ENCODE data around the gene THYN1. TPM values are rescaled to one million over a fixed set of nuclear protein-coding genes. Genes with fewer than 3 reads are reported as not detected.

THYN1 gene
- total RNA-seq, 2 experiments from 2014 or later = 70.1 to 75.3 TPM

DNA sequence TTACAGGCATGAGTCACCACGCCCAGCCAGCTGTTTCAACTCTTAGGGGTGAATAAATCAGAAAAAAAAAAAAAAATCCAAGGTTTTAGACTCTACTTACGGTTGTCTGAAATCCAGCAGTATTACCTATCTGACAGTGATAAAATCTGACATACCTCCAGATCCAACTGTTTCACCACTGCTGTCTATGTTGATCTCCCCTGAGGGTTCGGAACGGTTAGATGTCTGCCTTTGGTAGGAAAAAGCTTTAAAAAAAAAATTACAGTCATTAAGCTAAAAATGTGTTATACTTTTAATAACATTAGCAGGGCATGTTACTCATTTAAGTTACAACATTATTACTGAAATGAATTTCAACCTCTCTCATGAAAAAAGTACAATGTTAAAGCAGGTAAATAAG, 50.5 kb downstream of the THYN1 start:
- TF ChIP-seq, protein P1, sequence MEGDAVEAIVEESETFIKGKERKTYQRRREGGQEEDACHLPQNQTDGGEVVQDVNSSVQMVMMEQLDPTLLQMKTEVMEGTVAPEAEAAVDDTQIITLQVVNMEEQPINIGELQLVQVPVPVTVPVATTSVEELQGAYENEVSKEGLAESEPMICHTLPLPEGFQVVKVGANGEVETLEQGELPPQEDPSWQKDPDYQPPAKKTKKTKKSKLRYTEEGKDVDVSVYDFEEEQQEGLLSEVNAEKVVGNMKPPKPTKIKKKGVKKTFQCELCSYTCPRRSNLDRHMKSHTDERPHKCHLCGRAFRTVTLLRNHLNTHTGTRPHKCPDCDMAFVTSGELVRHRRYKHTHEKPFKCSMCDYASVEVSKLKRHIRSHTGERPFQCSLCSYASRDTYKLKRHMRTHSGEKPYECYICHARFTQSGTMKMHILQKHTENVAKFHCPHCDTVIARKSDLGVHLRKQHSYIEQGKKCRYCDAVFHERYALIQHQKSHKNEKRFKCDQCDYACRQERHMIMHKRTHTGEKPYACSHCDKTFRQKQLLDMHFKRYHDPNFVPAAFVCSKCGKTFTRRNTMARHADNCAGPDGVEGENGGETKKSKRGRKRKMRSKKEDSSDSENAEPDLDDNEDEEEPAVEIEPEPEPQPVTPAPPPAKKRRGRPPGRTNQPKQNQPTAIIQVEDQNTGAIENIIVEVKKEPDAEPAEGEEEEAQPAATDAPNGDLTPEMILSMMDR (IDR thresholded peaks at IDR 0.05) = no peak
- H3K4me1 Mint-ChIP-seq (ENCODE audit: low read depth) = no peaks in the 10 kb centered on the region
- no peak overlapping the region for H3K27ac Mint-ChIP-seq
- intact Hi-C loops (cut with micrococcal nuclease) = no loop called here
- H3K4me3 Mint-ChIP-seq = no peak overlapping the region
- ChIA-PET CTCF (interaction anchor here (2.3 kb wide), 1 partner anchor 41 kb away, joined by 8 read pairs; no protein-coding TSS in a partner anchor), POLR2A (interaction anchor here (0.7 to 0.8 kb wide), 2 partner anchors 14 to 234 kb away, joined by 4 to 5 read pairs; no protein-coding TSS in a partner anchor)
- peaks cover 67% of the 10 kb centered on the region for H3K36me3 Mint-ChIP-seq (ENCODE audit: low read depth)
- H3K9me3 Mint-ChIP-seq = no peaks in the 10 kb centered on the region
- no peak for DNase-seq
- no peak for ATAC-seq
- no peaks in the 10 kb centered on the region for H3K27me3 Mint-ChIP-seq

DNA sequence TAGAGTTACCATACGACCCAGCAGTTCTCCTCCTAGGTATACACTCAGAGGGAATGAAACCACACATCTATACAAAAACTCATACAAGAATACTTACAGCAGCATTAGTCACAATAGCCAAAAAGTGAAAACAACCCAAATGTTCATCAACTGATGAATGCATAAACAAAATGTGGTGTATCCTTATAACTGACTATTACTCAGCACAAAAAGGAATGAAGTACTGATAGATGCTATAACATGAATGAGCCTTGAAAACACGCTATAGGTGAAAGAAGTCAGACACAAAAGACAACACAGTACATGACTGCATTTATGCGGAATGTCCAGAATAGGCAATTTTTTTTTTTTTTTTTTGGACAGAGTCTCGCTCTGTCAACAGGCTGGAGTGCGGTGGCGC, 52.5 kb downstream of the THYN1 start:
- H3K9me3 Mint-ChIP-seq = no peaks in the 10 kb centered on the region
- H3K4me3 Mint-ChIP-seq = no peak overlapping the region
- peaks cover 2% of the 10 kb centered on the region for H3K4me1 Mint-ChIP-seq (ENCODE audit: low read depth)
- DNase-seq = no peak
- ChIA-PET CTCF (interaction anchor here (1.1 kb wide), 1 partner anchor 8 kb away, joined by 4 read pairs; no protein-coding TSS in a partner anchor), POLR2A (no interaction called here)
- no peaks in the 10 kb centered on the region for H3K27me3 Mint-ChIP-seq
- intact Hi-C loops (cut with micrococcal nuclease) = no loop called here
- no peak overlapping the region for H3K27ac Mint-ChIP-seq
- ATAC-seq = no peak
- TF ChIP-seq, protein P1 (IDR thresholded peaks at IDR 0.05) = no peak
- H3K36me3 Mint-ChIP-seq (ENCODE audit: low read depth) = peaks cover 60% of the 10 kb centered on the region

DNA sequence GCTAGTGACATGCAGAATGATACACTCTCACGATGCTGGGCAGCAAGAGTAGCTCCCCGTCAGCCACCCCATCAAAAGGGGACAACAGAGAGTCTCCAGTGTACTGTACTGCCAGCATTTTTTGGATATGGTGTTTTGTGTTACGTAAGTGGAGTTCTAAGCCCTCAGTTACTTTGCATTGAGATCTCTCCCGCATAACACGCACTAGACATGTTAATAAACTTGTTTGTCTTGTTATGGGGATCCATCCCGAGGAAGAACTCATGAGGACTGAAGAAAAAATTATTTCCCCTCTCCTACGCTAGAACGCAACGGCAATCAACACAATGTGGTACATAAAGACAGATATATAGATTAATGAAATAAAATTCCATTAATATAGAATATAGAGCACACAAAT, 53.6 kb downstream of the THYN1 start:
- H3K27me3 Mint-ChIP-seq = no peaks in the 10 kb centered on the region
- H3K4me1 Mint-ChIP-seq (ENCODE audit: low read depth) = peaks cover 2% of the 10 kb centered on the region
- CTCF ChIA-PET = interaction anchor here (1.1 to 1.2 kb wide), 2 partner anchors 9 kb away, joined by 4 read pairs; no protein-coding TSS in a partner anchor
- no peak overlapping the region for H3K27ac Mint-ChIP-seq
- peaks cover 55% of the 10 kb centered on the region for H3K36me3 Mint-ChIP-seq (ENCODE audit: low read depth)
- H3K9me3 Mint-ChIP-seq = no peaks in the 10 kb centered on the region
- ATAC-seq (no peak), DNase-seq (no peak)
- TF ChIP-seq, protein P1 (IDR thresholded peaks at IDR 0.05) = no peak
- H3K4me3 Mint-ChIP-seq = no peak overlapping the region
- POLR2A ChIA-PET = interaction anchor here (0.6 to 1.3 kb wide), 2 partner anchors 23 to 43 kb away, joined by 3 read pairs; no protein-coding TSS in a partner anchor
- intact Hi-C loops (cut with micrococcal nuclease) = no loop called here

Other genes with a start within 250 kb of the THYN1 start
- gene JAM3, start 184.3 kb downstream of the THYN1 start, total RNA-seq = 10 to 100 TPM; 24.9 to 26.8 TPM
- gene NCAPD3, start 29.4 kb downstream of the THYN1 start, total RNA-seq = 100 to 1,000 TPM in 1 of 2 experiments, 10 to 100 TPM in 1; 98.4 to 102 TPM
- 10 to 100 TPM; 35.6 TPM for gene VPS26B, start 28.7 kb downstream of the THYN1 start, total RNA-seq
- 10 to 100 TPM; 13.1 to 13.8 TPM for gene ACAD8, start 216 bp upstream of the THYN1 start, total RNA-seq
- 10 to 100 TPM; 11.2 to 11.9 TPM for gene GLB1L3, start 23.0 kb upstream of the THYN1 start, total RNA-seq
- 1 to 10 TPM; 4.7 to 6.0 TPM for gene GLB1L2, start 78.6 kb upstream of the THYN1 start, total RNA-seq
- gene B3GAT1, start 158.9 kb upstream of the THYN1 start, total RNA-seq = under 1 TPM in 1 of 2 experiments, not detected in 1; 0.07 TPM